WERI-Rb-1 (cell line): ENCODE results near the gene CEMIP.
A peak's percentile ranks its signal among the peaks of the same experiment; 100 is the strongest.

Source experiments
- DNase-seq: peaks from one replicate; pipeline ENCODE4 v3.0.0-alpha.2; 2020
- H3K27ac ChIP-seq: fragments of 250-450 bp; sonication (Bioruptor Pico); 2 replicates; pipeline ENCODE4 v1.5.1; 2020; ENCODE audit warnings: mild to moderate bottlenecking, moderate library complexity
- H3K27me3 ChIP-seq: fragments of 250-450 bp; sonication (Bioruptor Pico); 2 replicates; pipeline ENCODE4 v1.5.1; 2021; ENCODE audit warnings: mild to moderate bottlenecking, low read depth, moderate library complexity; ENCODE audit not compliant: insufficient read depth, severe bottlenecking
- H3K36me3 ChIP-seq: fragments of 250-450 bp; sonication (Bioruptor Pico); 2 replicates; pipeline ENCODE4 v1.5.1; 2020; ENCODE audit warnings: mild to moderate bottlenecking, moderate library complexity
- H3K4me3 ChIP-seq: 2 replicates; pipeline ENCODE4 v1.5.1; 2011; ENCODE audit warnings: low read depth, mild to moderate bottlenecking, control low read depth, low read length
- H3K9me3 ChIP-seq: fragments of 250-450 bp; sonication (Bioruptor Pico); 2 replicates; pipeline ENCODE4 v1.5.1; 2021; ENCODE audit warnings: mild to moderate bottlenecking, moderate library complexity; ENCODE audit not compliant: severe bottlenecking
- CTCF ChIP-seq: IDR thresholded peaks from 2 replicates; pipeline ENCODE4 v1.5.1; 2011; ENCODE audit warnings: low read depth, mild to moderate bottlenecking, control low read depth, inconsistent platforms, low read length

CEMIP gene

DNA sequence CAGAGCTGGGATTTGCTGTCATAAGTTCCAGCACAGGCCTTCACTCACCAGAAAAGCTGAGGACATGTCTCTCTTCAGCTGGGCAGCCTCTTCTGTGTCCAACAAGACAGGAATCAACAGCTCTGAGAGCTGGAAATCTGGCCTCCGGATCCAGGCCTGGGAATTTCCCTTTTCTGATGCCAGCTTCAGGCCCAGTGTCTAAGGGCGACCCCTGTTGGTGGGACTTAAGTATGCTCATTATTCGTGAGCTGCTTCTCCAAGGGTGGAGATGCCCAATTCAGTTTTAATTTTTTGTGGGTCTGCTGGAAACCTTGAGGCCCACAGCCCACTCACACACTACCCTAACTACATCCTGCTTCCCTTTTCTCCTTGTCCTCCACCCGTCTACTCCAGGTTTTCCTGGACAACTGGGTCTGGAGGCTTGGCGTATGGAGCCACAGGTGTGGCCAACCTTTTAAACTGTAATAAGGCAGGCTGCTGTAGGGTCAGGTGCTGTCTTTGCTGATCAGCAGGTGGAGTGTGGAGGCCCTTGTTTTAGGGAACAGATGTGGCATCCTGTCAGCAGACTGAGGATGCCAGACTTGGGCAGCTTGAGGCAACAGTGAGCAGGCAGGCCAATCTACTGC lies 2.6 kb upstream of the CEMIP start:
- Histone ChIP-seq H3K36me3 (no peaks in the 10 kb centered on the region), H3K27me3 (peaks cover 37% of the 10 kb centered on the region), H3K4me3 (no peak overlapping the region), H3K27ac (no peak overlapping the region), H3K9me3 (no peaks in the 10 kb centered on the region)
- peak; percentile 85 for TF ChIP-seq CTCF
- peak; percentile 72 for DNase-seq

- Histone ChIP-seq H3K9me3 (no peaks in the 10 kb centered on the region), H3K27me3 (peaks cover 37% of the 10 kb centered on the region), H3K36me3 (no peaks in the 10 kb centered on the region), H3K4me3 (no peak overlapping the region), H3K27ac (no peak overlapping the region)
- DNase-seq, result no peak
- TF ChIP-seq CTCF, result no peak
Measured at GRCh38 chr15:80777137-80777536, 2.0 kb upstream of the CEMIP start.

GRCh38 chr15:80777826-80778620 lies 1.1 kb upstream of the CEMIP start:
- no peak for TF ChIP-seq CTCF
- peaks cover 37% of the 10 kb centered on the region for H3K27me3 ChIP-seq
- no peak overlapping the region for H3K27ac ChIP-seq
- H3K36me3 ChIP-seq, result no peaks in the 10 kb centered on the region
- no peak for DNase-seq
- no peaks in the 10 kb centered on the region for H3K9me3 ChIP-seq
- H3K4me3 ChIP-seq, result no peak overlapping the region

GRCh38 chr15:80778621-80778963 lies 578 bp upstream of the CEMIP start:
- no peak overlapping the region for H3K27ac ChIP-seq
- peak overlapping the region; percentile 27 for H3K4me3 ChIP-seq
- TF ChIP-seq CTCF, result no peak
- no peak for DNase-seq
- H3K9me3 ChIP-seq, result no peaks in the 10 kb centered on the region
- H3K27me3 ChIP-seq, result peaks cover 37% of the 10 kb centered on the region
- no peaks in the 10 kb centered on the region for H3K36me3 ChIP-seq

- Histone ChIP-seq H3K36me3 (no peaks in the 10 kb centered on the region), H3K27me3 (peaks cover 37% of the 10 kb centered on the region), H3K4me3 (peak overlapping the region; percentile 57), H3K9me3 (no peaks in the 10 kb centered on the region), H3K27ac (no peak overlapping the region)
- DNase-seq, result peak; percentile 36
- TF ChIP-seq CTCF, result no peak
Measured at GRCh38 chr15:80779658-80780415, 667 bp downstream of the CEMIP start.
